ENCODE data around the gene RAB6D.
"Not testable (repeated sequence)": the region's sequence is repeated elsewhere in the genome, so short reads cannot be mapped to it uniquely, and the experiment has no call there.

Gene RAB6D

GRCh38 chr2:131363703-131364186 lies at the start of gene RAB6D:
Gene RAB6D (minus strand): TSS chr2:131364168. CDS start chr2:131363720, 448 bp downstream.
- DNase-seq (ENCODE audit: low spot score) = not testable (repeated sequence)

- peak; percentile 69 for DNase-seq (ENCODE audit: low spot score)
These were observed 49.3 kb upstream of the RAB6D start for GRCh38 chr2:131413148-131413747.

DNA sequence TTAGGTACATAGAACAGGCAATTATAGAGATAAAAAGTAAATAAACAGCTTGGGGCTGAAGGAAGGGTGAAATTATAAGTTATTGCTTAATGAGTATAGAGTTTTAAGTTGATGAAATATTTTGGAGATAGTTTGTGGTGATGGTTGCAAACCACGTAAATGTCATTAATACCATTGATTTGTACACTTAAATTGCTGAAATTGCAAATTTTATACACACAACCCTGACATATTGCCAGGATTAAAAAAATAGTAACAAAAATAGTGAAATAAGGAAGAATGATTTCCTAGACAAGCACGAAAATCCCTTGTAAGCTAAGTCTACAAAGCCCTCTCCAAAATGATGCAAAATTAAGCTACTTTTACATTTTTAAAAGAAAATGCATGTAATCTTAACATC lies 46.2 kb upstream of the RAB6D start:
- no peak for DNase-seq (ENCODE audit: low spot score)

DNA sequence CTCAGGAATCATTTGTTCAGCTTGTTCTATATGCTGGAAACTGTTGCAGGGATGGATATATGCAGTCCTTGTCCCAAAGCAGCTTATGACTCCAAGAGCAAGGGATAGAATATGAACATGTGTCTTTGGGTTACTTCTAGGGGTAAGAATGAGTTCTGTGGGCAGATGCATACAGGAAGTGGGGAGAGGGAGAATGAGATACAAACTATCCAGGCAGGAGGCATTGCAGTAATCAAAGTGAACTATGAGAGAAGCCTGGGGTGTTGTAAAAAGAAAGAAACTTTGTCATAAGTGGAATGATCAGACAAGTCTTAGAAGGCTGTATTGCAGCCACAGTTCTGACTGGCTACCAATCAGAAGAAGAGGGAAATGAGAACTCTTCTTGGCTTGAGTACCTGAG lies 44.8 kb upstream of the RAB6D start:
- no peak for DNase-seq (ENCODE audit: low spot score)

- no peak for DNase-seq (ENCODE audit: low spot score)
These were observed 44.2 kb upstream of the RAB6D start for GRCh38 chr2:131408207-131408606.

- DNase-seq (ENCODE audit: low spot score) = no peak
These were observed 40.8 kb upstream of the RAB6D start for GRCh38 chr2:131404753-131405152.

GRCh38 chr2:131402320-131403039 lies 38.5 kb upstream of the RAB6D start:
- no peak for DNase-seq (ENCODE audit: low spot score)

- no peak for DNase-seq (ENCODE audit: low spot score)
These were observed 36.9 kb upstream of the RAB6D start for GRCh38 chr2:131400849-131401248.

DNA sequence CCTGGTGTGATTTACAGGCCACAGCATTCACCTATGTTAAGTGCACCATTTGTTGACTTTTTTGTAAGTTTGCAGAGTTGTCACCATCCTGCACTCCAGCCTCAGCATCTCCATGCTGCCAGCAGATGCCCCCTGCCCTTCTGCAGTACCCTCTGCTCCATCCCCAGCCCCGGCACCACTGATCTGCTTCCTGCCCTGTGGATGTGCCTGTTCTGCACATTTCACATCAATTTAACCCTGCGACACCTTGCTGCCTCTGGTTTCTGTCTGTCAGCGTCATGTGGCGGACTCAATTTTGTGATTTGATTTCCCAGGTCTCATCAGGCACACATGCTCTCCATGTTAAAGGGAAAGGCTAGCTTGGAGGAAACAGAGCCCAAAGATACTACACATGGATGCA lies 36.5 kb upstream of the RAB6D start:
- not testable (repeated sequence) for DNase-seq (ENCODE audit: low spot score)

DNA sequence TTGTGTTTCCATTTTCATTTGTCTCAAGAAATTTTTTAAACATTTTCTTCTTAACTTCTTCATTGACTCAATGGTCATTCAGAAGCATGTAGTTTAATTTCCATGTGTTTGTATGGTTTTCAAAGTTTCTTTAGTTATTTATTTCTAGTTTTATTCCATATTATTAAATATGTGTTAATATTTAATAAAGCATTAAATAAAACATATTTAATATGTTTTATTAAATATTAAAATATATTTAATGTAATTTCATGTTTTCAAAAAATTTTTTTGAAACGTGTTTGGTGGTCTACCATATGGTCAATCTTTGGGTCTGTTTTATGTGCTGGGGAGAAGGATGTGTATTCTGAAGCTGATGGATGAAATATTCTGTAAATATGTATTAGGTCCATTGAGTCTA lies 32.2 kb upstream of the RAB6D start:
- not testable (repeated sequence) for DNase-seq (ENCODE audit: low spot score)

- not testable (repeated sequence) for DNase-seq (ENCODE audit: low spot score)
These were observed 31.2 kb upstream of the RAB6D start for GRCh38 chr2:131395024-131395645.

DNA sequence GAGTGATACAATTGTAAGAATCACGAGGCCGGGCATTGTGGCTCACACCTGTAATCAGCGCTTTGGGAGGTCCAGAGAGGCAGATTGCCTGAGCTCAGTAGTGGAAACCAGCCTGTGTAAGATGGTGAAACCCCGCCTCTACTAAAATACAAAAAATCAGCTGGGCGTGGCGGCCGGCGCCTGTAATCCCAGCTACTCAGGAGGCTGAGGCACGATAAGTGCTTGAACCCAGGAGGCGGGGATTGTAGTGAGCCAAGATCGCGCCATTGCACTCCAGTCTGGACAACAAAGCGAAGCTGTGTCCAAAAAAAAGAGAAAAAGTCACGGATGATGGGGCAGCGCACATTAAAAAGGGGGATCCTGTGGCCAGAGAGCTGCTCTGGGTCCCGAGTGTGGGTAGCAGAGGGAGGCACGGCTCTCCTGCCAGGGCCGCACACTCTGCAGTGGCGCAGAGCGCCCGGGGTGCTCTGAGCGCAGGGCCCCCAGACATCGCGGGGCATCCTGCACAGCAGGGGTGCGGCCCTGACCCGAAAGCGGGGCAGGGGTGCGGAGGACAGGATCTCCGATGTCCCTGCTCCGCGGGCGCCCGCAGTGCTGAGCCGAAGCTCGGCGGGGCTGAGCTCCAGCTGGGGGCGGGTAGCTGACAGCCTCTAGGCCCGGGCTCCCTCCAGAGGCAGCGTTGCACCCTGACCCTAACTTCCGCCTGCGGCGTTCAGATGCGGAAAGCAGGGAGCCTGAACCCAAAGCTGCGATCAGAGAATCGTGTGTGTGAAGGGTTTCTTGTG lies 30.4 kb upstream of the RAB6D start:
- DNase-seq (ENCODE audit: low spot score) = peak; percentile 8

DNA sequence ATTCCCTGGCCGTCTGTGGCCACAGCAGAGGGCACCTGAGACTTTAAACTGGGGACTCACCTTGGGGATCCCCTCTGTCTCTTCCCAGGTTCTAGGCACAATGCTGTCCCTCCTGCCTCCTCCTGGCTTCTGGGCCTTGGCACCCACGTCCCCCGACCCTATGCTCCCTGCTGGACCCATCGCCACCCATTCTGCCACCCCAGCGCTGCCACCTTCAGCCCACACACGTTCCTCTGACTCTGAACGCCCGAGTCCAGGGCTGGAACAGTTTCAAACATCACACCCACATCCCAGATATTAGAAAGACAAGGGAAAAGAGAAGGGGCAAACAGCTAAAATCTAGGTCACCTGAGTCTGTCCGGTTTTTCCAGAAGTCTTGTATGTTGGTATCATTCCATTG lies 28.0 kb upstream of the RAB6D start:
- not testable (repeated sequence) for DNase-seq (ENCODE audit: low spot score)

- DNase-seq (ENCODE audit: low spot score) = not testable (repeated sequence)
These were observed 27.5 kb upstream of the RAB6D start for GRCh38 chr2:131391471-131391870.

GRCh38 chr2:131390495-131391130 lies 26.6 kb upstream of the RAB6D start:
- DNase-seq (ENCODE audit: low spot score) = not testable (repeated sequence)

GRCh38 chr2:131389657-131390056 lies 25.7 kb upstream of the RAB6D start:
- DNase-seq (ENCODE audit: low spot score) = no peak

DNA sequence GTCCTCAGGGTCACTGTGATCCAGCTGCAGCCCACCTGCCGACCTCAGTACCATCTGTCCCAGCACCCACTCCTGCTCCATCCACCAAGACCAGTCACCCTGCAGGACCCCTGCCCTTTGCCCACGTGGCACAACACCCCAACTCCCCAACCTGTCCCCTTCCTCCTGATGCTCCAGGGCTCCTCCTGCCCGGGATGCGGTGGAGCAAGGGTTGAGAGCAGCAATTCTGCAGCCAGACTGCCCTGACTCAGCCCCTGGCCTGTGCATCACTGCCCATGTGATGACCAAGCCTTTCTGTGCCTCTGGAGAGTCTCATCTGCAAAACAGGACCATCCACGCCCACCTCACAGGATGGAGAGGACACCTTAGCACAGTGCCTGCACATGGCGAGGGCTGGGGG lies 24.9 kb upstream of the RAB6D start:
- not testable (repeated sequence) for DNase-seq (ENCODE audit: low spot score)

DNA sequence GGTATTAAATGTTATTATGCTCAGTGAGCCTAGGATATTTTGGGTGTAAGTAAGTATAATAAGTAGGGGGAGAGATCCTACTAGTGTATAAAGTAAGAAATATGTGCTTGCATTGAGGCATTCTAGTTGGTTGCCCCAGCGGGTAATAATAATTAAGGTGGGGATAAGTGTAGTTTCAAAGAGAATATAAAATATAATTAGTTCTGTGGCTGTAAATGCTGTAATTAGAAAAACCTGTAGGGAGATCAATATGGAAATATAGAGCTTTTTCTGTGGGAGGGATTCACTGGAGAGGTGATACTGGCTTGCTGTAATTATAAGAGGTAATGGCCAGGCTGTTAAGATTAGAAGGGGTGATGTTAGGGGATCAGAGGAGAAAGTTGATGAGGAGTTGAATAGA lies 9.1 kb upstream of the RAB6D start:
- DNase-seq (ENCODE audit: low spot score) = not testable (repeated sequence)

DNA sequence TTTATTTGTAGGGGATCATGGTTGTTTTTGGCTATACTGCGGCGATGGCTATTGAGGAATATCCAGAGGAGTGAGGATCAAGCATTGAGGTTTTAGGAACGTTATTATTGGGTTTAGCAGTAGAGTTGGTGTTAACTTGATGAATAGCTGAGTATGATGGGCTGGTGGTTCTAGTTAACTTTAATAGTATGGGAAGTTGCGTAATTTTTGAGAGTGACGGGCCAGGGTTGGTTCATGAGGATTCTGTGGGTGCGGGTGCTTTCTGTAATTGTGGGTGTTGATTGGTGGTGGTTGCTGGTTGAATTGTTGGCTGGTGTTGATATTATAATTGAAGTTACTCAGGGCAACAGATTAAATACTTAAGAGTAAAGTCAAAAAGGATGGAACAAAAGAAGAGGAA lies 6.0 kb upstream of the RAB6D start:
- no peak for DNase-seq (ENCODE audit: low spot score)

- not testable (repeated sequence) for DNase-seq (ENCODE audit: low spot score)
These were observed 4.6 kb upstream of the RAB6D start for GRCh38 chr2:131368493-131369066.

DNA sequence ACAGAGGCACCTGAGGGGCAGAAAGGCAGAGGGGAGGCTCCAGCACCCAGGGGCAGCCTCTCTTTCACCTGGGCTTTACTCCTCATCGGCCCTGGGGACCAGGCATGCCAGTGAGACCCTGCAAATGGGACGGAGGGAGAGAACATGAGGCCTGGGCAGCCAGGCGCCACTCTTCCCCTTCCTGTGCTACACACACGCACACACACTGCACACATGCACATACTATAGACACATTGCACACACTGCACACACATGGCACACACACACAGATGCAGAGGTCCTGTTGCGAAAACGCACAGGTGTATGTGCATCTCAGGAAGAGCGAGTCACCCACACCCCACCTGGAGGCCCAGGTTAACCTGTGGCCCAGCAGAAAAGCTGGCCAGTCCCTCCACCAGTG lies 3.4 kb upstream of the RAB6D start:
- DNase-seq (ENCODE audit: low spot score) = no peak
